Mesendoderm (in vitro differentiated cells): ENCODE measurements around the gene GAGE2A.

Source experiments
- DNase-seq: peaks from one replicate; pipeline ENCODE4 v3.0.0; 2013
- H2AK5ac ChIP-seq: 2 replicates; pipeline ENCODE4 v1.6.1; 2013; ENCODE audit warnings: low read length, inconsistent platforms
- H2BK120ac ChIP-seq: 2 replicates; pipeline ENCODE4 v1.6.1; 2013; ENCODE audit warnings: low read depth, mild to moderate bottlenecking, low read length, moderate library complexity, mixed read lengths
- H2BK15ac ChIP-seq: replicated peaks from 2 replicates; pipeline ENCODE4 v1.6.1; 2013; ENCODE audit warnings: low read depth, mild to moderate bottlenecking, moderate library complexity
- H2BK5ac ChIP-seq: 2 replicates; pipeline ENCODE4 v1.6.1; 2013; ENCODE audit warnings: low read length, inconsistent platforms
- H3K18ac ChIP-seq: 2 replicates; pipeline ENCODE4 v1.6.1; 2013; ENCODE audit warnings: mild to moderate bottlenecking, low read length, mixed read lengths
- H3K23ac ChIP-seq: one replicate; pipeline ENCODE4 v1.6.1; 2013; ENCODE audit warnings: low read length
- H3K27ac ChIP-seq: 2 replicates; pipeline ENCODE4 v1.5.1; 2013; ENCODE audit warnings: low read depth, mild to moderate bottlenecking, inconsistent platforms, low read length, moderate library complexity
- H3K27me3 ChIP-seq: 2 replicates; pipeline ENCODE4 v1.6.1; 2013; ENCODE audit warnings: low read length, control low read depth, mild to moderate bottlenecking, inconsistent platforms; ENCODE audit not compliant: insufficient read depth, poor library complexity
- H3K36me3 ChIP-seq: 2 replicates; pipeline ENCODE4 v1.6.1; 2013; ENCODE audit warnings: low read length, inconsistent platforms; ENCODE audit not compliant: control insufficient read depth, insufficient read depth
- H3K4ac ChIP-seq: one replicate; pipeline ENCODE4 v1.6.1; 2013; ENCODE audit warnings: low read depth, mild to moderate bottlenecking, low read length, moderate library complexity
- H3K4me1 ChIP-seq: 2 replicates; pipeline ENCODE4 v1.6.1; 2013; ENCODE audit warnings: low read depth, low read length, inconsistent platforms; ENCODE audit not compliant: control insufficient read depth
- H3K4me2 ChIP-seq: 2 replicates; pipeline ENCODE4 v1.6.1; 2013; ENCODE audit warnings: low read length
- H3K4me3 ChIP-seq: 2 replicates; pipeline ENCODE4 v1.5.1; 2013; ENCODE audit warnings: mild to moderate bottlenecking, low read length
- H3K56ac ChIP-seq: one replicate; pipeline ENCODE4 v1.6.1; 2013; ENCODE audit warnings: low read length
- H3K79me1 ChIP-seq: 2 replicates; pipeline ENCODE4 v1.6.1; 2013; ENCODE audit warnings: low read length, inconsistent platforms
- H3K79me2 ChIP-seq: 2 replicates; pipeline ENCODE4 v1.6.1; 2013; ENCODE audit warnings: mild to moderate bottlenecking, low read length; ENCODE audit not compliant: control insufficient read depth, insufficient read depth
- H3K9ac ChIP-seq: 2 replicates; pipeline ENCODE4 v1.6.1; 2013; ENCODE audit warnings: low read length, inconsistent platforms
- H4K5ac ChIP-seq: one replicate; pipeline ENCODE4 v1.6.1; 2013; ENCODE audit warnings: low read length
- H4K8ac ChIP-seq: one replicate; pipeline ENCODE4 v1.6.1; 2013; ENCODE audit warnings: low read depth, mild to moderate bottlenecking, control low read depth, low read length, moderate library complexity
- WGBS: extraction: QIAGEN DNeasy Blood & Tissue Kit; methylation state at CpG from one replicate; pipeline ENCODE4 v1.1.7; 2013; ENCODE audit warnings: low lambda C conversion rate, missing lambda C conversion rate; ENCODE audit not compliant: insufficient coverage; ENCODE audit errors: extremely low coverage; 5-methylcytosine and 5-hydroxymethylcytosine counted together

The GAGE2A gene

GRCh38 chrX:49610718-49611310 is 21.5 kb downstream of the GAGE2A start:
- H3K4ac ChIP-seq: no peak overlapping the region
- no peak overlapping the region for H3K27ac ChIP-seq
- no peaks in the 10 kb centered on the region for H3K4me1 ChIP-seq
- H3K79me1 ChIP-seq: no peaks in the 10 kb centered on the region
- H3K4me3 ChIP-seq: no peak overlapping the region
- no peaks in the 10 kb centered on the region for H3K36me3 ChIP-seq
- no peaks in the 10 kb centered on the region for H3K79me2 ChIP-seq
- H4K8ac ChIP-seq: no peak overlapping the region
- no peak overlapping the region for H2BK5ac ChIP-seq
- H2AK5ac ChIP-seq: no peak overlapping the region
- H3K9ac ChIP-seq: no peak overlapping the region
- H4K5ac ChIP-seq: no peak overlapping the region
- no peak for DNase-seq
- no peak overlapping the region for H3K4me2 ChIP-seq
- WGBS: no CpG with 5 or more reads among the region's 7 CpGs
- H3K56ac ChIP-seq: no peak overlapping the region
- no peak overlapping the region for H2BK15ac ChIP-seq
- H3K23ac ChIP-seq: no peak overlapping the region
- H3K18ac ChIP-seq: no peak overlapping the region
- no peak overlapping the region for H2BK120ac ChIP-seq
- H3K27me3 ChIP-seq: no peaks in the 10 kb centered on the region

- Histone ChIP-seq H4K8ac (no peak overlapping the region), H3K27me3 (no peaks in the 10 kb centered on the region), H2BK120ac (no peak overlapping the region), H3K4me3 (no peak overlapping the region), H4K5ac (no peak overlapping the region), H3K56ac (no peak overlapping the region), H3K36me3 (no peaks in the 10 kb centered on the region), H3K27ac (no peak overlapping the region), H2AK5ac (no peak overlapping the region), H3K4me2 (no peak overlapping the region), H3K23ac (no peak overlapping the region), H3K79me1 (no peaks in the 10 kb centered on the region), H3K4me1 (no peaks in the 10 kb centered on the region), H2BK15ac (no peak overlapping the region), H3K79me2 (no peaks in the 10 kb centered on the region), H2BK5ac (no peak overlapping the region), H3K9ac (no peak overlapping the region), H3K18ac (no peak overlapping the region), H3K4ac (no peak overlapping the region)
- WGBS: no CpG with 5 or more reads among the region's 2 CpGs
- DNase-seq: no peak
Observed at GRCh38 chrX:49618574-49618973, 29.3 kb downstream of the GAGE2A start.

GRCh38 chrX:49627086-49627777 is 37.9 kb downstream of the GAGE2A start:
- Histone ChIP-seq H3K4me2 (no peak overlapping the region), H3K4me1 (no peaks in the 10 kb centered on the region), H2BK5ac (no peak overlapping the region), H3K23ac (no peak overlapping the region), H4K8ac (no peak overlapping the region), H3K27ac (no peak overlapping the region), H2BK15ac (no peak overlapping the region), H3K4ac (no peak overlapping the region), H2AK5ac (no peak overlapping the region), H3K4me3 (no peak overlapping the region), H3K79me1 (no peaks in the 10 kb centered on the region), H3K9ac (no peak overlapping the region), H3K36me3 (no peaks in the 10 kb centered on the region), H3K56ac (no peak overlapping the region), H3K27me3 (no peaks in the 10 kb centered on the region), H3K79me2 (no peaks in the 10 kb centered on the region), H3K18ac (no peak overlapping the region), H4K5ac (no peak overlapping the region), H2BK120ac (no peak overlapping the region)
- DNase-seq: peak; percentile 46
- no CpG with 5 or more reads among the region's 33 CpGs for WGBS

- Histone ChIP-seq H3K4me3 (no peak overlapping the region), H2BK5ac (no peak overlapping the region), H3K27ac (no peak overlapping the region), H3K79me2 (no peaks in the 10 kb centered on the region), H3K79me1 (no peaks in the 10 kb centered on the region), H3K36me3 (no peaks in the 10 kb centered on the region), H2AK5ac (no peak overlapping the region), H4K5ac (no peak overlapping the region), H3K4ac (no peak overlapping the region), H3K56ac (no peak overlapping the region), H3K18ac (no peak overlapping the region), H4K8ac (no peak overlapping the region), H3K27me3 (no peaks in the 10 kb centered on the region), H3K4me1 (no peaks in the 10 kb centered on the region), H2BK15ac (no peak overlapping the region), H3K4me2 (no peak overlapping the region), H2BK120ac (no peak overlapping the region), H3K23ac (no peak overlapping the region), H3K9ac (no peak overlapping the region)
- DNase-seq: no peak
- WGBS: no CpG with 5 or more reads among the region's 8 CpGs
Observed at GRCh38 chrX:49644991-49645637, 55.8 kb downstream of the GAGE2A start.
